ENCODE measurements around the gene RGL4.

RGL4 gene

DNA sequence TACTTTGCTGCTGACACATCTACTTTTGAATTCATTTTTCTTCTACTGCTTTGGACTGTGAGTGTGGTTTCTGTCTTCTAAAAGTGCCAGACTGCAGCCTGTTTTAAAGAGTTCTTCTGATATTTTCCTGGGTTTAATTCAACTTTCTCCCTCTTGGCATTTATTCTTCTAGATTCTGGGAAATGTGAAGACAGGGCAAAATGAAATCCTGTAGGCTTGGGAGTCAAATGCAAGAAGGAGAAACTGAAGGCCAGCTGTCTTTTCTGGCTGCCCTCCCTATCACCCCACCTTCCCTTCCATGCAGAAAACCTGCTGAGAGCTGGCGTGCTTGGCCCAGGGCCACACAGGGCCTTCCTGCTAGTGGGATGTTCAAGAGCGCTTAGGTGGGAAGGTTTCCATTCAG is 52.5 kb downstream of the RGL4 start:
- DNase-seq (ENCODE audit: low spot score), result no peak

DNA sequence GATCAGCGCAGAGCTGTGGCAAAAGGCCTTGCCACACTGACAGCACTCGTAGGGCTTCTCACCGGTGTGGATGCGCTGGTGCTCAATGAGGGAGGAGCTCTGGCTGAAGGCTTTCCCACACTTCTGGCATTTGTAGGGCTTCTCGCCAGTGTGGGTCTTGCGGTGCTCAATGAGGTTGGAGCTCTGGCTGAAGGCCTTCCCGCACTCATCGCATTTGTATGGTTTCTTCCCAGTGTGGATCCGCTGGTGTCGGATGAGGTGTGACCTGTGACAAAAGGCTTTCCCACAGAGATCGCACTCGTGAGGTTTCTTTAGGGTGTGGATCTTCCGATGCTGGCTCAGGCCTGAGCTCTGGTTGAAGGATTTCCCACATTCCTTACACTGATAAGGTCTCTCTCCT is 53.2 kb downstream of the RGL4 start:
- no peak for DNase-seq (ENCODE audit: low spot score)

DNA sequence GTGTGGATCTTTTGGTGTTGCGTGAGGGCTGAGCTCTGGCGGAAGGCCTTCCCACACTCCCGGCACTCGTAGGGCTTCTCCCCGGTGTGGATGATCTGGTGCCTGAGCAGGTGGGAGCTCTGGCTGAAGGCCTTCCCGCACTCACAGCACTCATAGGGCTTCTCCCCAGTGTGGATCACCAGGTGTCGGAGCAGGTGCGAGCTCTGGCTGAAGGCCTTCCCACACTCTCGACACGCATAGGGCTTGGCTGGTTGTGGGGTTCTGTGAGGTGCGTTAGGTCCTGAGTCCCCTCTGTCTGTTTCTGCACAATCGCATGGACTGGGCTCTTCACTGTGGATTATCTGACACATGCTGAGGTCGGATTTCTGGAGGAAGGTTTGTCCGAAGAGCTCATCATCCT is 53.7 kb downstream of the RGL4 start:
- no peak for DNase-seq (ENCODE audit: low spot score)

DNA sequence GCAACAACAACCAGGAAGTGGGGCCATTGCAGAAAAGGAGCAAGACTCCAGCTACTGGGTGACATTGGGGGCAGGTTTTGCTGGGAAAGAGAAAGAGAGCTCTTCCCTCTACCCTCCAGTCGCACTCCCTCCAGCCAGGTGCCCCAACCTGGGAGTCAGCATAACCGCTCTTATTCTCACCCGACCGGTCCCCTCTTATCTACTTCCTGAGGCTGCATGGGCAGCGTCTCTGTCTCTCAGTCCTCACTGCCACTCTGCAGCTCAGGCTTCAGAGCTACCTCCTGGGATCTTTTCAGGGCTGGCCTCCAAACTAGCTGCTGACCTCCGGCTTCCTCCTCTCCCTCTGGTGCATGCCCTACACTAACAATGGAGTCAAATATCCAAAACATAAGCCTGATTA is 55.0 kb downstream of the RGL4 start:
- DNase-seq (ENCODE audit: low spot score), result no peak

Data from COLO829 (cell line).